Esophagus squamous epithelium (tissue), 5 donors: ENCODE results near the gene DLL4. TPM values are rescaled to one million over a fixed set of nuclear protein-coding genes. Genes with fewer than 3 reads are reported as not detected.

Experiments
- DNase-seq: peaks from one replicate; lab custom pipeline; 2025; lab: John Stamatoyannopoulos, UW
- H3K27ac ChIP-seq, 4 donors: fragments of 200-600 bp; sonication (generic); one replicate each; pipeline ENCODE4 v1.5.1; 2016 to 2019; ENCODE audit warnings: mild to moderate bottlenecking in 1 of 4
- H3K27me3 ChIP-seq, 4 donors: fragments of 200-600 bp; sonication (generic); 1 replicate in 3 of 4; 2 replicates in 1 of 4; pipeline versions ENCODE4 v1.5.1 to v1.6.0; 2017 to 2021; ENCODE audit warnings: antibody characterized with exemption in 1 of 4
- H3K36me3 ChIP-seq, 3 donors: fragments of 200-600 bp; sonication (generic); one replicate each; pipeline ENCODE4 v1.5.1; 2016 to 2019
- H3K4me1 ChIP-seq, 3 donors: fragments of 200-600 bp; sonication (generic); one replicate each; pipeline ENCODE4 v1.5.1; 2017 to 2019
- H3K4me3 ChIP-seq, 4 donors: fragments of 200-600 bp; sonication (generic); 1 replicate in 3 of 4; 2 replicates in 1 of 4; pipeline ENCODE4 v1.5.1; 2016 to 2019; ENCODE audit warnings: mild to moderate bottlenecking in 2 of 4, moderate library complexity in 1 of 4
- H3K9me3 ChIP-seq, 3 donors: fragments of 200-600 bp; sonication (generic); one replicate each; pipeline ENCODE4 v1.5.1; 2016 to 2019
- POLR2A ChIP-seq, 4 donors: fragments of 450-650 bp; IDR thresholded peaks; one replicate each; pipeline ENCODE4 v1.6.1; 2017; ENCODE audit warnings: antibody characterized with exemption in 4 of 4, mild to moderate bottlenecking in 4 of 4, moderate library complexity in 3 of 4
- WGBS, 2 donors: methylation state at CpG; one replicate each; pipeline ENCODE4 v1.1.5; 2018; 5-methylcytosine and 5-hydroxymethylcytosine counted together
- intact Hi-C: fragments of 100-400 bp; cut with DNase I; formaldehyde crosslinking; loops from one replicate; pipeline ENCODE4 v1.15.0; 2022
- total RNA-seq, 4 donors: library from RNA; depleted of rRNA; stranded (reverse); fragments of >200 nt; gene quantifications; one replicate each; pipeline ENCODE4 v1.1.0, GENCODE V29; 2016
- TF ChIP-seq, protein P1 (sequence below), 6 experiments: fragments of 450-650 bp in 4 of 6; fragments of 200-600 bp in 2 of 6; sonication (generic) in 2 of 6; IDR thresholded peaks; one replicate each; pipeline ENCODE4 v1.5.1; 2016 to 2019; ENCODE audit warnings: antibody characterized with exemption in 6 of 6, mild to moderate bottlenecking in 4 of 6, moderate library complexity in 4 of 6
- donor health status: DM: yes; HTN: yes; CAD: no.

DLL4 gene
- total RNA-seq, 4 donors from 2014 or later = 0.68 to 4.6 (median 1.3) TPM

DNA sequence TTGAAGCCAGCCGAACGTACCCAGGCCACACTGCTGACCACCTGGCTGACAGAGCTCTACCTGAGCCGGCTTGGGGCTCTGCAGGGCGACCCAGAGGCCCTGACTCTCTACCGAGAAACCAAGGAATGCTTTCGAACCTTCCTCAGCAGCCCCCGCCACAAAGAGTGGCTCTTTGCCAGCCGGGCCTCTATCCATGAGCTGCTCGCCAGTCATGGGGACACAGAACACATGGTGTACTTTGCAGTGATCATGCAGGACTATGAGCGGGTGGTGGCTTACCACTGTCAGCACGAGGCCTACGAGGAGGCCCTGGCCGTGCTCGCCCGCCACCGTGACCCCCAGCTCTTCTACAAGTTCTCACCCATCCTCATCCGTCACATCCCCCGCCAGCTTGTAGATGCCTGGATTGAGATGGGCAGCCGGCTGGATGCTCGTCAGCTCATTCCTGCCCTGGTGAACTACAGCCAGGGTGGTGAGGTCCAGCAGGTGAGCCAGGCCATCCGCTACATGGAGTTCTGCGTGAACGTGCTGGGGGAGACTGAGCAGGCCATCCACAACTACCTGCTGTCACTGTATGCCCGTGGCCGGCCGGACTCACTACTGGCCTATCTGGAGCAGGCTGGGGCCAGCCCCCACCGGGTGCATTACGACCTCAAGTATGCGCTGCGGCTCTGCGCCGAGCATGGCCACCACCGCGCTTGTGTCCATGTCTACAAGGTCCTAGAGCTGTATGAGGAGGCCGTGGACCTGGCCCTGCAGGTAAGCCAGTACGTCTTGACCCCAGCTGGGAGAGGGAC is 28.7 kb upstream of the DLL4 start:
- intact Hi-C loops = loop anchor here (5.0 kb wide), 2 partner anchors 42 to 282 kb away; no protein-coding TSS in a partner anchor
- H3K36me3 ChIP-seq = peaks cover 28 to 82% (median 36%) of the 10 kb centered on the region in 3 donors
- H3K27me3 ChIP-seq = no peaks in the 10 kb centered on the region
- no peaks in the 10 kb centered on the region for H3K9me3 ChIP-seq
- H3K4me1 ChIP-seq = peaks cover 16 to 67% (median 26%) of the 10 kb centered on the region in 3 donors
- 90 to 91% methylated on average over 11 to 26 of the region's 36 CpGs for WGBS, 2 donors
- H3K27ac ChIP-seq = no peak overlapping the region
- H3K4me3 ChIP-seq = no peak overlapping the region
- TF ChIP-seq, protein P1, sequence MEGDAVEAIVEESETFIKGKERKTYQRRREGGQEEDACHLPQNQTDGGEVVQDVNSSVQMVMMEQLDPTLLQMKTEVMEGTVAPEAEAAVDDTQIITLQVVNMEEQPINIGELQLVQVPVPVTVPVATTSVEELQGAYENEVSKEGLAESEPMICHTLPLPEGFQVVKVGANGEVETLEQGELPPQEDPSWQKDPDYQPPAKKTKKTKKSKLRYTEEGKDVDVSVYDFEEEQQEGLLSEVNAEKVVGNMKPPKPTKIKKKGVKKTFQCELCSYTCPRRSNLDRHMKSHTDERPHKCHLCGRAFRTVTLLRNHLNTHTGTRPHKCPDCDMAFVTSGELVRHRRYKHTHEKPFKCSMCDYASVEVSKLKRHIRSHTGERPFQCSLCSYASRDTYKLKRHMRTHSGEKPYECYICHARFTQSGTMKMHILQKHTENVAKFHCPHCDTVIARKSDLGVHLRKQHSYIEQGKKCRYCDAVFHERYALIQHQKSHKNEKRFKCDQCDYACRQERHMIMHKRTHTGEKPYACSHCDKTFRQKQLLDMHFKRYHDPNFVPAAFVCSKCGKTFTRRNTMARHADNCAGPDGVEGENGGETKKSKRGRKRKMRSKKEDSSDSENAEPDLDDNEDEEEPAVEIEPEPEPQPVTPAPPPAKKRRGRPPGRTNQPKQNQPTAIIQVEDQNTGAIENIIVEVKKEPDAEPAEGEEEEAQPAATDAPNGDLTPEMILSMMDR (IDR thresholded peaks at IDR 0.05) = no peak
- no peak for TF ChIP-seq POLR2A (IDR thresholded peaks at IDR 0.05)
- DNase-seq = no peak

GRCh38 chr15:40901053-40901443 is 28.1 kb upstream of the DLL4 start:
- H3K4me3 ChIP-seq = no peak overlapping the region
- TF ChIP-seq, protein P1 (IDR thresholded peaks at IDR 0.05) = no peak
- no peak for TF ChIP-seq POLR2A (IDR thresholded peaks at IDR 0.05)
- WGBS, 2 donors = 75 to 78% methylated on average over 5 of the region's 5 CpGs
- H3K27me3 ChIP-seq = no peaks in the 10 kb centered on the region
- intact Hi-C loops = loop anchor here (5.0 kb wide), 2 partner anchors 41 to 281 kb away; no protein-coding TSS in a partner anchor
- DNase-seq = no peak
- peaks cover 15 to 67% (median 26%) of the 10 kb centered on the region in 3 donors for H3K4me1 ChIP-seq
- no peaks in the 10 kb centered on the region for H3K9me3 ChIP-seq
- no peak overlapping the region for H3K27ac ChIP-seq
- H3K36me3 ChIP-seq = peaks cover 28 to 80% (median 36%) of the 10 kb centered on the region in 3 donors

- Histone ChIP-seq H3K36me3 (peaks cover 28 to 61% (median 36%) of the 10 kb centered on the region in 3 donors), H3K27ac (peak overlapping the region in 3 of 4 donors; percentile 40 to 61 (median 58)), H3K4me3 (no peak overlapping the region), H3K4me1 (peaks cover 29 to 79% (median 41%) of the 10 kb centered on the region in 3 donors), H3K9me3 (no peaks in the 10 kb centered on the region), H3K27me3 (no peaks in the 10 kb centered on the region)
- DNase-seq = no peak
- TF ChIP-seq, protein P1 (IDR thresholded peaks at IDR 0.05) = no peak
- TF ChIP-seq POLR2A (IDR thresholded peaks at IDR 0.05) = no peak
- intact Hi-C loops = loop anchor here (5.0 kb wide), 2 partner anchors 39 to 279 kb away; no protein-coding TSS in a partner anchor
- WGBS, 2 donors = 64 to 77% methylated on average over 9 to 20 of the region's 33 CpGs
Measured at GRCh38 chr15:40902605-40903561, 26.3 kb upstream of the DLL4 start.

DNA sequence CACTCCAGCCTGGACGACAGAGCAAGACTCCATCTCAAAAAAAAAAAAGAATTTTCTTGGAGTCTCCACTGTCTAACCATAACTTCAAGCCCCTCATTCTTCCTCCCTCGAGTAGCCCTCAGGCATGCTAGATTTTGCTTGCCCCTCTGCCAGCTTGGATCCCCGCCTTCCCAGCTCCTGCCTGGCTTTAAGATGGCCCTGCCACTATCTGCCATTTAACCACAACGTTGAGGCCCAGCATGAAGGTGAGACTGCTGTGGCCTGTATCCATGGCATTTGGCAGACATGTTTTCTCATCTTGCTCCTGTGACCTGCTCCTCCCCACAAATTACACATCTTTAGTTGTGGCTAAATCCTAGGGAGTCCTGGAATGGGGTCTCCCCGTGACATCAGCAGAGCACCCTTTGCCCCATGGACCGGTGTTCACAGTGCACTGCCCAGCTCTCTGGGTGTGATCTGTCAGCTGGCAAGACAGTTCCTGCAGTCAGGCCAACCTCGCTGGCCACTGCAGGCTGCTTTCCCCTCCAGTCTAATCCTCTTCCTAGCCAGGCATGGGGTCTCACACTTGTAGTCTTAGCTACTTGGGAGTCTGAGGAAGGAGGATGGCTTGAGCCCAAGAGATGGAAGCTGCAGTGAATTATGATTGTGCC is 24.5 kb upstream of the DLL4 start:
- peak overlapping the region in 2 of 4 donors; percentile 40 to 45 for H3K27ac ChIP-seq
- no peaks in the 10 kb centered on the region for H3K9me3 ChIP-seq
- no peak for DNase-seq
- WGBS, 2 donors = 66 to 68% methylated on average over 7 of the region's 7 CpGs
- intact Hi-C loops = loop anchor here (5.0 kb wide), 3 partner anchors 38 to 278 kb away; no protein-coding TSS in a partner anchor
- peaks cover 32 to 87% (median 46%) of the 10 kb centered on the region in 3 donors for H3K4me1 ChIP-seq
- H3K4me3 ChIP-seq = no peak overlapping the region
- peaks cover 14 to 43% (median 27%) of the 10 kb centered on the region in 3 donors for H3K36me3 ChIP-seq
- no peak for TF ChIP-seq POLR2A (IDR thresholded peaks at IDR 0.05)
- TF ChIP-seq, protein P1 (IDR thresholded peaks at IDR 0.05) = no peak
- no peaks in the 10 kb centered on the region for H3K27me3 ChIP-seq
